ENCODE measurements around the gene DNAJB13.

The DNAJB13 gene

GRCh38 chr11:73963861-73964260 lies 13.0 kb downstream of the DNAJB13 start:
- Histone ChIP-seq H4K91ac (ENCODE audit: low read depth, low read length) (no peak overlapping the region), H3K4me2 (ENCODE audit: low read length) (no peak overlapping the region), H3K36me3 (ENCODE audit: control insufficient read depth in 1 of 2, insufficient read depth in 2 of 2, low read length in 2 of 2) (peaks cover 0 to 2% of the 10 kb centered on the region in 2 experiments), H3K27ac (ENCODE audit: low read depth, low read length) (no peak overlapping the region), H4K8ac (ENCODE audit: low read depth, low read length) (no peak overlapping the region), H2BK120ac (ENCODE audit: insufficient read depth, low read length, poor library complexity) (no peak overlapping the region), H3K79me1 (ENCODE audit: low read length) (no peaks in the 10 kb centered on the region), H2BK5ac (ENCODE audit: low read depth, low read length, poor library complexity) (no peak overlapping the region), H4K12ac (ENCODE audit: low read depth, low read length) (no peak overlapping the region), H3K9ac (ENCODE audit: low read length) (no peak overlapping the region), H2BK12ac (ENCODE audit: low read length) (no peak overlapping the region), H3K79me2 (ENCODE audit: control insufficient read depth, insufficient read depth, low read length, poor library complexity) (no peaks in the 10 kb centered on the region), H3K4me1 (ENCODE audit: control insufficient read depth in 1 of 2, insufficient read depth in 2 of 2, low read length in 2 of 2) (no peaks in the 10 kb centered on the region), H2AFZ (ENCODE audit: insufficient read depth, low read length, poor library complexity) (no peak overlapping the region), H3K9me3 (ENCODE audit: insufficient read depth, low read depth, low read length) (no peaks in the 10 kb centered on the region), H3K14ac (ENCODE audit: low read length) (no peak overlapping the region), H2AK5ac (ENCODE audit: low read length) (no peak overlapping the region), H3K4me3 (ENCODE audit: low read depth, low read length) (no peak overlapping the region), H3K23ac (ENCODE audit: low read length) (no peak overlapping the region), H3K27me3 (ENCODE audit: insufficient read depth, low read length) (no peaks in the 10 kb centered on the region), H3K4ac (ENCODE audit: low read depth, low read length) (no peak overlapping the region), H3K18ac (ENCODE audit: low read length) (no peak overlapping the region)
- DNase-seq, result no peak
- no CpG with 5 or more reads among the region's 8 CpGs for WGBS (ENCODE audit: extremely low coverage, insufficient coverage, insufficient read length)

DNA sequence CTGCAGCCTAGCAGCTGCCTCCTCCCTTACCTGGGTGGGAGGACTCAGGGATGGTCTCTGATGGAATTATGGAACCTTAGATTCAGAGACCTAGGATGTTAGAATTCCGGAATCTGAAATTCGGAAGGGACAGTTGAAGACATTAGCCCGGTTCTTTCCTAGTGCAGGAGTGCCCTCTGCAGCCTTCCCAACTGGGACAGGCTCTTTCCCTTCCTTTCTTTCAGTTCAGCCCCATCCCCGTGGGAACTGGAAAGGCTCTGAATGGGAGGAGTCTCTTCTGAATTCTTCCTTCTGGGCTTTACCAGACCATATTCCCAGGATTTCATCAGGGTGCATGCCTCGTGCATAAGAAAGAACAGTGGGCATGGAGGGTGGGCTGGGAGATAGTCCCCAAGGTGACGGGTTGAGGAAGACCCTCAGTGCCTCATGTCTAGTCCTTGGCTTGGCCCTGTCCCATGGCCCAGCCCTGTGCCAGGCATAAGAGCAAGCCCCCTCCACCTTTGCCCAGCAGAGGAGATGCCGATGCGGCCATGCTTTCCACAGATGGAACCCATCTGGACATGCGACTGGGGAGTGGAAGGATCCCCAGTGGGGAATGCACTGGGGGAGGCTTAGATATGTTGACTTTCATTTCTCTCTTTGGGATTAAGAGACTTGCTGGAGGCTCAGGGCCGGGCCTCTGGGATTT lies 14.4 kb downstream of the DNAJB13 start:
- H3K14ac ChIP-seq (ENCODE audit: low read length), result no peak overlapping the region
- no peaks in the 10 kb centered on the region for H3K79me2 ChIP-seq (ENCODE audit: control insufficient read depth, insufficient read depth, low read length, poor library complexity)
- no peak overlapping the region for H3K27ac ChIP-seq (ENCODE audit: low read depth, low read length)
- H4K91ac ChIP-seq (ENCODE audit: low read depth, low read length), result no peak overlapping the region
- no peak overlapping the region for H2BK5ac ChIP-seq (ENCODE audit: low read depth, low read length, poor library complexity)
- no peak overlapping the region for H3K18ac ChIP-seq (ENCODE audit: low read length)
- no peaks in the 10 kb centered on the region for H3K4me1 ChIP-seq (ENCODE audit: control insufficient read depth in 1 of 2, insufficient read depth in 2 of 2, low read length in 2 of 2)
- no peak overlapping the region for H4K8ac ChIP-seq (ENCODE audit: low read depth, low read length)
- no peak overlapping the region for H3K9ac ChIP-seq (ENCODE audit: low read length)
- peaks cover 0 to 2% of the 10 kb centered on the region in 2 experiments for H3K36me3 ChIP-seq (ENCODE audit: control insufficient read depth in 1 of 2, insufficient read depth in 2 of 2, low read length in 2 of 2)
- H3K4ac ChIP-seq (ENCODE audit: low read depth, low read length), result no peak overlapping the region
- H2AK5ac ChIP-seq (ENCODE audit: low read length), result no peak overlapping the region
- no peaks in the 10 kb centered on the region for H3K9me3 ChIP-seq (ENCODE audit: insufficient read depth, low read depth, low read length)
- H3K79me1 ChIP-seq (ENCODE audit: low read length), result no peaks in the 10 kb centered on the region
- H3K23ac ChIP-seq (ENCODE audit: low read length), result no peak overlapping the region
- no peak overlapping the region for H2BK120ac ChIP-seq (ENCODE audit: insufficient read depth, low read length, poor library complexity)
- H2AFZ ChIP-seq (ENCODE audit: insufficient read depth, low read length, poor library complexity), result no peak overlapping the region
- H4K12ac ChIP-seq (ENCODE audit: low read depth, low read length), result no peak overlapping the region
- H3K4me2 ChIP-seq (ENCODE audit: low read length), result no peak overlapping the region
- no peak overlapping the region for H3K4me3 ChIP-seq (ENCODE audit: low read depth, low read length)
- no CpG with 5 or more reads among the region's 10 CpGs for WGBS (ENCODE audit: extremely low coverage, insufficient coverage, insufficient read length)
- no peaks in the 10 kb centered on the region for H3K27me3 ChIP-seq (ENCODE audit: insufficient read depth, low read length)
- no peak for DNase-seq
- no peak overlapping the region for H2BK12ac ChIP-seq (ENCODE audit: low read length)

- H3K9ac ChIP-seq (ENCODE audit: low read length), result no peak overlapping the region
- no peaks in the 10 kb centered on the region for H3K27me3 ChIP-seq (ENCODE audit: insufficient read depth, low read length)
- H3K18ac ChIP-seq (ENCODE audit: low read length), result no peak overlapping the region
- H2BK12ac ChIP-seq (ENCODE audit: low read length), result no peak overlapping the region
- H4K91ac ChIP-seq (ENCODE audit: low read depth, low read length), result no peak overlapping the region
- no peak overlapping the region for H3K27ac ChIP-seq (ENCODE audit: low read depth, low read length)
- H3K14ac ChIP-seq (ENCODE audit: low read length), result no peak overlapping the region
- WGBS (ENCODE audit: extremely low coverage, insufficient coverage, insufficient read length), result no CpG with 5 or more reads among the region's 2 CpGs
- no peak for DNase-seq
- H2AFZ ChIP-seq (ENCODE audit: insufficient read depth, low read length, poor library complexity), result no peak overlapping the region
- peaks cover 0 to 2% of the 10 kb centered on the region in 2 experiments for H3K36me3 ChIP-seq (ENCODE audit: control insufficient read depth in 1 of 2, insufficient read depth in 2 of 2, low read length in 2 of 2)
- H4K8ac ChIP-seq (ENCODE audit: low read depth, low read length), result no peak overlapping the region
- H2BK5ac ChIP-seq (ENCODE audit: low read depth, low read length, poor library complexity), result no peak overlapping the region
- no peak overlapping the region for H4K12ac ChIP-seq (ENCODE audit: low read depth, low read length)
- H3K23ac ChIP-seq (ENCODE audit: low read length), result no peak overlapping the region
- H2BK120ac ChIP-seq (ENCODE audit: insufficient read depth, low read length, poor library complexity), result no peak overlapping the region
- no peak overlapping the region for H3K4me3 ChIP-seq (ENCODE audit: low read depth, low read length)
- H2AK5ac ChIP-seq (ENCODE audit: low read length), result no peak overlapping the region
- H3K79me1 ChIP-seq (ENCODE audit: low read length), result no peaks in the 10 kb centered on the region
- H3K4me2 ChIP-seq (ENCODE audit: low read length), result no peak overlapping the region
- no peaks in the 10 kb centered on the region for H3K4me1 ChIP-seq (ENCODE audit: control insufficient read depth in 1 of 2, insufficient read depth in 2 of 2, low read length in 2 of 2)
- H3K79me2 ChIP-seq (ENCODE audit: control insufficient read depth, insufficient read depth, low read length, poor library complexity), result no peaks in the 10 kb centered on the region
- no peaks in the 10 kb centered on the region for H3K9me3 ChIP-seq (ENCODE audit: insufficient read depth, low read depth, low read length)
- H3K4ac ChIP-seq (ENCODE audit: low read depth, low read length), result no peak overlapping the region
These were observed 14.9 kb downstream of the DNAJB13 start for GRCh38 chr11:73965764-73966121.

DNA sequence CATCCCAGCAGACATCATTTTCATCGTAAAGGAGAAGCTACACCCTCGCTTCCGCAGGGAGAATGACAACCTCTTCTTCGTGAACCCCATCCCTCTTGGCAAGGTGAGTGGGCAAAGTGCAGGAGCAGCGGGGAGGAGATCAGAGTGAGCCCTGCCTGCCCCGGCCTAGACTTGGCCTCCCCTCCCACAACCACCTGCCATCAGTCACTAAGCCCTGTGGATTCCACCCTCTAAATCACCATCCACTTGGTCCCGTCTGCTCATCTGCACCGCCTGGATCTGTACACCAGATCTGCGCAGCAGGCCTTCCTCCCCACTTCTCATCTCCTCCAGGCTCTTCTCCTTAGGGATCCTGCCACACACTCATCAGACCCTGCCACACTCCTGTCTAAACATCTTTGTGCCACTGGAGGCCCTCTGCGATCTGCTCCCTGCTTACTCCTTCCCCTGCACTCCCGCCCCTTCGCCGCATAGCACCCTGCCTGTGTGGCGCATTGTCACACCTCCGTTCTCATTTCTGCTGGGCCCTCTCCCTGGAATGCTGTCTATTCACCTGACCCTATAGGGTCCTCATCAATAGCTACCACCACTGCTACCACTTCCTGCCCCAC lies 17.6 kb downstream of the DNAJB13 start:
- H3K9ac ChIP-seq (ENCODE audit: low read length), result no peak overlapping the region
- no peaks in the 10 kb centered on the region for H3K36me3 ChIP-seq (ENCODE audit: control insufficient read depth in 1 of 2, insufficient read depth in 2 of 2, low read length in 2 of 2)
- no peaks in the 10 kb centered on the region for H3K79me2 ChIP-seq (ENCODE audit: control insufficient read depth, insufficient read depth, low read length, poor library complexity)
- H3K18ac ChIP-seq (ENCODE audit: low read length), result no peak overlapping the region
- no peak overlapping the region for H4K8ac ChIP-seq (ENCODE audit: low read depth, low read length)
- H2AFZ ChIP-seq (ENCODE audit: insufficient read depth, low read length, poor library complexity), result no peak overlapping the region
- H3K4me1 ChIP-seq (ENCODE audit: control insufficient read depth in 1 of 2, insufficient read depth in 2 of 2, low read length in 2 of 2), result no peaks in the 10 kb centered on the region
- no peak overlapping the region for H3K4me3 ChIP-seq (ENCODE audit: low read depth, low read length)
- no peaks in the 10 kb centered on the region for H3K9me3 ChIP-seq (ENCODE audit: insufficient read depth, low read depth, low read length)
- H3K27ac ChIP-seq (ENCODE audit: low read depth, low read length), result no peak overlapping the region
- no peak overlapping the region for H3K14ac ChIP-seq (ENCODE audit: low read length)
- H2AK5ac ChIP-seq (ENCODE audit: low read length), result no peak overlapping the region
- H3K4me2 ChIP-seq (ENCODE audit: low read length), result no peak overlapping the region
- WGBS (ENCODE audit: extremely low coverage, insufficient coverage, insufficient read length), result no CpG with 5 or more reads among the region's 15 CpGs
- H4K12ac ChIP-seq (ENCODE audit: low read depth, low read length), result no peak overlapping the region
- no peak overlapping the region for H4K91ac ChIP-seq (ENCODE audit: low read depth, low read length)
- no peaks in the 10 kb centered on the region for H3K27me3 ChIP-seq (ENCODE audit: insufficient read depth, low read length)
- H3K23ac ChIP-seq (ENCODE audit: low read length), result no peak overlapping the region
- DNase-seq, result no peak
- H2BK12ac ChIP-seq (ENCODE audit: low read length), result no peak overlapping the region
- H2BK120ac ChIP-seq (ENCODE audit: insufficient read depth, low read length, poor library complexity), result no peak overlapping the region
- no peak overlapping the region for H3K4ac ChIP-seq (ENCODE audit: low read depth, low read length)
- no peak overlapping the region for H2BK5ac ChIP-seq (ENCODE audit: low read depth, low read length, poor library complexity)
- H3K79me1 ChIP-seq (ENCODE audit: low read length), result no peaks in the 10 kb centered on the region

Data from trophoblast cell (in vitro differentiated cells and primary cell).